K562 (cell line): ENCODE data around the gene IL27RA. TPM values are rescaled to one million over a fixed set of nuclear protein-coding genes. Genes with fewer than 3 reads are reported as not detected.

Source experiments
- BCOR ChIP-seq: fragments of 450-650 bp; IDR thresholded peaks from 2 replicates; pipeline ENCODE4 v1.6.1; 2016
- BMI1 ChIP-seq: fragments of 150-350 bp; IDR thresholded peaks from 2 replicates; pipeline ENCODE4 v1.6.1; 2014; ENCODE audit warnings: low read length
- SETDB1 ChIP-seq: IDR thresholded peaks from one replicate; pipeline ENCODE4 v1.6.1; 2012; ENCODE audit warnings: low read length, control low read depth, inconsistent platforms
- ZNF224 ChIP-seq: sonication (generic); formaldehyde crosslinking; IDR thresholded peaks from 2 replicates; pipeline ENCODE4 v1.8.0; 2022; ENCODE audit warnings: mild to moderate bottlenecking, missing genetic modification reagents
- ZNF274 ChIP-seq: IDR thresholded peaks from 2 replicates; pipeline ENCODE4 v1.6.1; 2011; ENCODE audit warnings: low read depth, mild to moderate bottlenecking, low read length, moderate library complexity, borderline replicate concordance
- ZNF764 ChIP-seq: fragments of 250-450 bp; sonication (Bioruptor Pico); IDR thresholded peaks from 2 replicates; pipeline ENCODE4 v1.4.0; 2020; ENCODE audit warnings: low read depth, mild to moderate bottlenecking, moderate library complexity
- polyA plus RNA-seq, 8 experiments: library from polyadenylated mRNA; depleted of rRNA in 4 of 8; stranded (reverse) in 5 of 8; unstranded in 3 of 8; fragments of >200 nt; fragmentation: Nextera tagmentation in 2 of 8; fragmentation: Illumina TruSeq in 1 of 8; extraction: Ambion mirVana in 2 of 8; extraction: Trizol in 1 of 8; gene quantifications; 2 replicates each; pipeline versions ENCODE4 v1.2.1 to v1.2.3, GENCODE V29; 2011 to 2014; ENCODE audit warnings: inconsistent platforms in 1 of 8, missing spikeins in 1 of 8
- total RNA-seq, 7 experiments: library from RNA; depleted of rRNA in 6 of 7; stranded (reverse); fragments of >200 nt in 6 of 7; fragmentation: Illumina TruSeq in 2 of 7; extraction: Trizol in 2 of 7; gene quantifications; 2 replicates each; pipeline versions ENCODE4 v1.2.1 to v1.2.3, GENCODE V29; 2011 to 2021; ENCODE audit warnings: low replicate concordance in 1 of 7
- TF ChIP-seq, protein P1 (sequence below): fragments of 450-650 bp; IDR thresholded peaks from 2 replicates; pipeline ENCODE4 v1.6.1; 2016; ENCODE audit warnings: mild to moderate bottlenecking, moderate library complexity
- TF ChIP-seq, protein P2 (sequence below): fragments of 450-650 bp; IDR thresholded peaks from 2 replicates; pipeline ENCODE4 v1.6.1; 2018; ENCODE audit not compliant: partially characterized antibody
- TF ChIP-seq, protein P3 (sequence below): sonication (generic); formaldehyde crosslinking; IDR thresholded peaks from 2 replicates; pipeline ENCODE4 v1.4.0; 2020; ENCODE audit warnings: mild to moderate bottlenecking, missing genetic modification reagents

The IL27RA gene
- total and polyA plus RNA-seq, 9 of the 15 experiments (the other 6 are each of a cell fraction or from before 2014, with no cell fraction given): 1.9 to 15.9 (median 12.0) TPM

DNA sequence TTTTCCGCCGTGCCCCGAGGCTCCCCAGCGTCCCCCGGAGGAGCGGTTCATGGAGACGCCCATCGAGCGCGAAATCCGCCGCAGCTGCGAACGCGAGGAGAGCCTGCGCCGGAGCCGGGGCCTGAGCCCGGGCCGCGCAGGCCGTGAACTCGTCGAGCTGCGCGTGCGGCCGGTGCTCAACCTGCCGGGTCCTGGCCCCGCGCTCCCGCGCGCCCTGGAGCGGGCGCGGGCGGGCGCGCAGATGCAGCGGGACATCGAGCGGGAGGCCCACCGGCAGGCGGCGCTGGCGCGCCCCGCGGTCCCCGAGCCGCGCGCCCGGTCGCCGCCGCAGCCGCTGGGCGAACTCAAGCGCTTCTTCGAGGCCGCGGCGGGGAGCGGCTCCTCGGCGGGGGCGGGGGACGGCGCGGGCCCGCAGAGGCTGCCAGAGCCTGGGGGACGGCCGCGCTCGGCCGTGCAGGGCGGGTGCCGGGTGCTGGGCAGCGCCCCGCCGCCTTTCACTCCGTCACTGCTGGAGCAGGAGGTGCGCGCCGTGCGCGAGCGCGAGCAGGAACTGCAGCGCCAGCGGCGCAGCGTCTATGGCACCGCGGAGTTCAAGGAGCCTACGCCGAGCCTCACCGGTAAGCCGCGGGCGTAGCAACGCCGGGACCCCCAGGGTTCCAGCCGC is 41.8 kb downstream of the IL27RA start (continued):
- TF ChIP-seq, protein P1, sequence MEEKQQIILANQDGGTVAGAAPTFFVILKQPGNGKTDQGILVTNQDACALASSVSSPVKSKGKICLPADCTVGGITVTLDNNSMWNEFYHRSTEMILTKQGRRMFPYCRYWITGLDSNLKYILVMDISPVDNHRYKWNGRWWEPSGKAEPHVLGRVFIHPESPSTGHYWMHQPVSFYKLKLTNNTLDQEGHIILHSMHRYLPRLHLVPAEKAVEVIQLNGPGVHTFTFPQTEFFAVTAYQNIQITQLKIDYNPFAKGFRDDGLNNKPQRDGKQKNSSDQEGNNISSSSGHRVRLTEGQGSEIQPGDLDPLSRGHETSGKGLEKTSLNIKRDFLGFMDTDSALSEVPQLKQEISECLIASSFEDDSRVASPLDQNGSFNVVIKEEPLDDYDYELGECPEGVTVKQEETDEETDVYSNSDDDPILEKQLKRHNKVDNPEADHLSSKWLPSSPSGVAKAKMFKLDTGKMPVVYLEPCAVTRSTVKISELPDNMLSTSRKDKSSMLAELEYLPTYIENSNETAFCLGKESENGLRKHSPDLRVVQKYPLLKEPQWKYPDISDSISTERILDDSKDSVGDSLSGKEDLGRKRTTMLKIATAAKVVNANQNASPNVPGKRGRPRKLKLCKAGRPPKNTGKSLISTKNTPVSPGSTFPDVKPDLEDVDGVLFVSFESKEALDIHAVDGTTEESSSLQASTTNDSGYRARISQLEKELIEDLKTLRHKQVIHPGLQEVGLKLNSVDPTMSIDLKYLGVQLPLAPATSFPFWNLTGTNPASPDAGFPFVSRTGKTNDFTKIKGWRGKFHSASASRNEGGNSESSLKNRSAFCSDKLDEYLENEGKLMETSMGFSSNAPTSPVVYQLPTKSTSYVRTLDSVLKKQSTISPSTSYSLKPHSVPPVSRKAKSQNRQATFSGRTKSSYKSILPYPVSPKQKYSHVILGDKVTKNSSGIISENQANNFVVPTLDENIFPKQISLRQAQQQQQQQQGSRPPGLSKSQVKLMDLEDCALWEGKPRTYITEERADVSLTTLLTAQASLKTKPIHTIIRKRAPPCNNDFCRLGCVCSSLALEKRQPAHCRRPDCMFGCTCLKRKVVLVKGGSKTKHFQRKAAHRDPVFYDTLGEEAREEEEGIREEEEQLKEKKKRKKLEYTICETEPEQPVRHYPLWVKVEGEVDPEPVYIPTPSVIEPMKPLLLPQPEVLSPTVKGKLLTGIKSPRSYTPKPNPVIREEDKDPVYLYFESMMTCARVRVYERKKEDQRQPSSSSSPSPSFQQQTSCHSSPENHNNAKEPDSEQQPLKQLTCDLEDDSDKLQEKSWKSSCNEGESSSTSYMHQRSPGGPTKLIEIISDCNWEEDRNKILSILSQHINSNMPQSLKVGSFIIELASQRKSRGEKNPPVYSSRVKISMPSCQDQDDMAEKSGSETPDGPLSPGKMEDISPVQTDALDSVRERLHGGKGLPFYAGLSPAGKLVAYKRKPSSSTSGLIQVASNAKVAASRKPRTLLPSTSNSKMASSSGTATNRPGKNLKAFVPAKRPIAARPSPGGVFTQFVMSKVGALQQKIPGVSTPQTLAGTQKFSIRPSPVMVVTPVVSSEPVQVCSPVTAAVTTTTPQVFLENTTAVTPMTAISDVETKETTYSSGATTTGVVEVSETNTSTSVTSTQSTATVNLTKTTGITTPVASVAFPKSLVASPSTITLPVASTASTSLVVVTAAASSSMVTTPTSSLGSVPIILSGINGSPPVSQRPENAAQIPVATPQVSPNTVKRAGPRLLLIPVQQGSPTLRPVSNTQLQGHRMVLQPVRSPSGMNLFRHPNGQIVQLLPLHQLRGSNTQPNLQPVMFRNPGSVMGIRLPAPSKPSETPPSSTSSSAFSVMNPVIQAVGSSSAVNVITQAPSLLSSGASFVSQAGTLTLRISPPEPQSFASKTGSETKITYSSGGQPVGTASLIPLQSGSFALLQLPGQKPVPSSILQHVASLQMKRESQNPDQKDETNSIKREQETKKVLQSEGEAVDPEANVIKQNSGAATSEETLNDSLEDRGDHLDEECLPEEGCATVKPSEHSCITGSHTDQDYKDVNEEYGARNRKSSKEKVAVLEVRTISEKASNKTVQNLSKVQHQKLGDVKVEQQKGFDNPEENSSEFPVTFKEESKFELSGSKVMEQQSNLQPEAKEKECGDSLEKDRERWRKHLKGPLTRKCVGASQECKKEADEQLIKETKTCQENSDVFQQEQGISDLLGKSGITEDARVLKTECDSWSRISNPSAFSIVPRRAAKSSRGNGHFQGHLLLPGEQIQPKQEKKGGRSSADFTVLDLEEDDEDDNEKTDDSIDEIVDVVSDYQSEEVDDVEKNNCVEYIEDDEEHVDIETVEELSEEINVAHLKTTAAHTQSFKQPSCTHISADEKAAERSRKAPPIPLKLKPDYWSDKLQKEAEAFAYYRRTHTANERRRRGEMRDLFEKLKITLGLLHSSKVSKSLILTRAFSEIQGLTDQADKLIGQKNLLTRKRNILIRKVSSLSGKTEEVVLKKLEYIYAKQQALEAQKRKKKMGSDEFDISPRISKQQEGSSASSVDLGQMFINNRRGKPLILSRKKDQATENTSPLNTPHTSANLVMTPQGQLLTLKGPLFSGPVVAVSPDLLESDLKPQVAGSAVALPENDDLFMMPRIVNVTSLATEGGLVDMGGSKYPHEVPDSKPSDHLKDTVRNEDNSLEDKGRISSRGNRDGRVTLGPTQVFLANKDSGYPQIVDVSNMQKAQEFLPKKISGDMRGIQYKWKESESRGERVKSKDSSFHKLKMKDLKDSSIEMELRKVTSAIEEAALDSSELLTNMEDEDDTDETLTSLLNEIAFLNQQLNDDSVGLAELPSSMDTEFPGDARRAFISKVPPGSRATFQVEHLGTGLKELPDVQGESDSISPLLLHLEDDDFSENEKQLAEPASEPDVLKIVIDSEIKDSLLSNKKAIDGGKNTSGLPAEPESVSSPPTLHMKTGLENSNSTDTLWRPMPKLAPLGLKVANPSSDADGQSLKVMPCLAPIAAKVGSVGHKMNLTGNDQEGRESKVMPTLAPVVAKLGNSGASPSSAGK: no peak
- TF ChIP-seq SETDB1: no peak
- TF ChIP-seq BCOR: no peak
- TF ChIP-seq, protein P2, sequence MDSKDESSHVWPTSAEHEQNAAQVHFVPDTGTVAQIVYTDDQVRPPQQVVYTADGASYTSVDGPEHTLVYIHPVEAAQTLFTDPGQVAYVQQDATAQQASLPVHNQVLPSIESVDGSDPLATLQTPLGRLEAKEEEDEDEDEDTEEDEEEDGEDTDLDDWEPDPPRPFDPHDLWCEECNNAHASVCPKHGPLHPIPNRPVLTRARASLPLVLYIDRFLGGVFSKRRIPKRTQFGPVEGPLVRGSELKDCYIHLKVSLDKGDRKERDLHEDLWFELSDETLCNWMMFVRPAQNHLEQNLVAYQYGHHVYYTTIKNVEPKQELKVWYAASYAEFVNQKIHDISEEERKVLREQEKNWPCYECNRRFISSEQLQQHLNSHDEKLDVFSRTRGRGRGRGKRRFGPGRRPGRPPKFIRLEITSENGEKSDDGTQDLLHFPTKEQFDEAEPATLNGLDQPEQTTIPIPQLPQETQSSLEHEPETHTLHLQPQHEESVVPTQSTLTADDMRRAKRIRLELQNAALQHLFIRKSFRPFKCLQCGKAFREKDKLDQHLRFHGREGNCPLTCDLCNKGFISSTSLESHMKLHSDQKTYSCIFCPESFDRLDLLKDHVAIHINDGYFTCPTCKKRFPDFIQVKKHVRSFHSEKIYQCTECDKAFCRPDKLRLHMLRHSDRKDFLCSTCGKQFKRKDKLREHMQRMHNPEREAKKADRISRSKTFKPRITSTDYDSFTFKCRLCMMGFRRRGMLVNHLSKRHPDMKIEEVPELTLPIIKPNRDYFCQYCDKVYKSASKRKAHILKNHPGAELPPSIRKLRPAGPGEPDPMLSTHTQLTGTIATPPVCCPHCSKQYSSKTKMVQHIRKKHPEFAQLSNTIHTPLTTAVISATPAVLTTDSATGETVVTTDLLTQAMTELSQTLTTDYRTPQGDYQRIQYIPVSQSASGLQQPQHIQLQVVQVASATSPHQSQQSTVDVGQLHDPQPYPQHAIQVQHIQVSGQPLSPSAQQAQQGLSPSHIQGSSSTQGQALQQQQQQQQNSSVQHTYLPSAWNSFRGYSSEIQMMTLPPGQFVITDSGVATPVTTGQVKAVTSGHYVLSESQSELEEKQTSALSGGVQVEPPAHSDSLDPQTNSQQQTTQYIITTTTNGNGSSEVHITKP: no peak
- TF ChIP-seq ZNF764: no peak
- TF ChIP-seq BMI1: no peak
- TF ChIP-seq, protein P3, sequence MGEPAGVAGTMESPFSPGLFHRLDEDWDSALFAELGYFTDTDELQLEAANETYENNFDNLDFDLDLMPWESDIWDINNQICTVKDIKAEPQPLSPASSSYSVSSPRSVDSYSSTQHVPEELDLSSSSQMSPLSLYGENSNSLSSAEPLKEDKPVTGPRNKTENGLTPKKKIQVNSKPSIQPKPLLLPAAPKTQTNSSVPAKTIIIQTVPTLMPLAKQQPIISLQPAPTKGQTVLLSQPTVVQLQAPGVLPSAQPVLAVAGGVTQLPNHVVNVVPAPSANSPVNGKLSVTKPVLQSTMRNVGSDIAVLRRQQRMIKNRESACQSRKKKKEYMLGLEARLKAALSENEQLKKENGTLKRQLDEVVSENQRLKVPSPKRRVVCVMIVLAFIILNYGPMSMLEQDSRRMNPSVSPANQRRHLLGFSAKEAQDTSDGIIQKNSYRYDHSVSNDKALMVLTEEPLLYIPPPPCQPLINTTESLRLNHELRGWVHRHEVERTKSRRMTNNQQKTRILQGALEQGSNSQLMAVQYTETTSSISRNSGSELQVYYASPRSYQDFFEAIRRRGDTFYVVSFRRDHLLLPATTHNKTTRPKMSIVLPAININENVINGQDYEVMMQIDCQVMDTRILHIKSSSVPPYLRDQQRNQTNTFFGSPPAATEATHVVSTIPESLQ (CRISPR knock-in tag): no peak
- no peak for TF ChIP-seq ZNF274
- TF ChIP-seq ZNF224 (CRISPR knock-in tag): no peak
